HUES64 (cell line): ENCODE measurements around the gene PCDHB8.
"Not testable (repeated sequence)": the region's sequence is repeated elsewhere in the genome, so short reads cannot be mapped to it uniquely, and the experiment has no call there.

Experiments used
- H3K27ac ChIP-seq: 2 replicates; pipeline ENCODE4 v1.7.0; 2013; ENCODE audit warnings: low read depth, low read length, inconsistent platforms
- H3K27me3 ChIP-seq: 2 replicates; pipeline ENCODE4 v1.6.1; 2013; ENCODE audit warnings: mild to moderate bottlenecking, low read length; ENCODE audit not compliant: insufficient read depth
- H3K36me3 ChIP-seq: 2 replicates; pipeline ENCODE4 v1.6.1; 2013; ENCODE audit warnings: mild to moderate bottlenecking, low read length; ENCODE audit not compliant: insufficient read depth
- H3K4me1 ChIP-seq: 2 replicates; pipeline ENCODE4 v1.6.1; 2013; ENCODE audit warnings: mild to moderate bottlenecking, low read length, moderate library complexity; ENCODE audit not compliant: insufficient read depth
- H3K4me3 ChIP-seq: 2 replicates; pipeline ENCODE4 v1.5.1; 2013; ENCODE audit warnings: mild to moderate bottlenecking, low read length, moderate library complexity
- H3K9ac ChIP-seq: 2 replicates; pipeline ENCODE4 v1.6.1; 2013; ENCODE audit warnings: mild to moderate bottlenecking, low read depth, low read length
- H3K9me3 ChIP-seq: 2 replicates; pipeline ENCODE4 v1.6.1; 2013; ENCODE audit warnings: low read depth, low read length; ENCODE audit not compliant: insufficient read depth
- WGBS: fragments of 150-250, 120-280 bp; methylation state at CpG from one replicate; pipeline ENCODE4 v1.1.7; 2013; ENCODE audit warnings: missing lambda C conversion rate; 5-methylcytosine and 5-hydroxymethylcytosine counted together

The PCDHB8 gene

DNA sequence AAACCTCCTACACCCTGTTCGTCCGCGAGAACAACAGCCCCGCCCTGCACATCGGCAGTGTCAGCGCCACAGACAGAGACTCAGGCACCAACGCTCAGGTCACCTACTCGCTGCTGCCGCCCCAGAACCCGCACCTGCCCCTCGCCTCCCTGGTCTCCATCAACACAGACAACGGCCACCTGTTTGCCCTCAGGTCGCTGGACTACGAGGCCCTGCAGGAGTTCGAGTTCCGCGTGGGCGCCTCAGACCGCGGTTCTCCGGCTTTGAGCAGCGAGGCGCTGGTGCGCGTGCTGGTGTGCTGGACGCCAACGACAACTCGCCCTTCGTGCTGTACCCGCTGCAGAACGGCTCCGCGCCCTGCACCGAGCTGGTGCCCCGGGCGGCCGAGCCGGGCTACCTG lies 20.2 kb upstream of the PCDHB8 start:
- H3K4me3 ChIP-seq, H3K27me3 ChIP-seq, H3K9ac ChIP-seq, H3K4me1 ChIP-seq, H3K27ac ChIP-seq, H3K36me3 ChIP-seq: not testable (repeated sequence)
- WGBS: 95% methylated on average over 28 of the region's 38 CpGs
- H3K9me3 ChIP-seq: peaks cover 11% of the 10 kb centered on the region

GRCh38 chr5:141157901-141158300 lies 19.7 kb upstream of the PCDHB8 start:
- peaks cover 11% of the 10 kb centered on the region for H3K9me3 ChIP-seq
- 96% methylated on average over 22 of the region's 28 CpGs for WGBS
- H3K9ac ChIP-seq, H3K4me1 ChIP-seq, H3K4me3 ChIP-seq, H3K36me3 ChIP-seq, H3K27me3 ChIP-seq, H3K27ac ChIP-seq: not testable (repeated sequence)

- H3K9ac ChIP-seq: no peak within 1 kb of the TSS
Measured at GRCh38 chr5:141172381-141173204, 5.0 kb upstream of the PCDHB8 start, which contains the start of gene PCDHB7. Gene PCDHB7 (plus strand): TSS chr5:141172644. CDS start chr5:141172836, 192 bp downstream.

GRCh38 chr5:141174291-141175104 lies 3.1 kb upstream of the PCDHB8 start:
- 96% methylated on average over 76 of the region's 79 CpGs for WGBS
- H3K27me3 ChIP-seq, H3K4me1 ChIP-seq, H3K9ac ChIP-seq, H3K4me3 ChIP-seq, H3K27ac ChIP-seq, H3K36me3 ChIP-seq, H3K9me3 ChIP-seq: not testable (repeated sequence)

More at GRCh38 chr5:141172381-141173204, 5.0 kb upstream of the PCDHB8 start, which contains the start of gene PCDHB7:
- no peaks in the 10 kb centered on the region for H3K36me3 ChIP-seq
- no peak within 1 kb of the TSS for H3K27ac ChIP-seq
- H3K9me3 ChIP-seq: 0 out of 2 replicates have a peak, but pooled peaks cover 2% of the 10 kb centered on the region
- H3K27me3 ChIP-seq: no peaks in the 10 kb centered on the region
- H3K4me3 ChIP-seq: no peak within 1 kb of the TSS
- H3K4me1 ChIP-seq: no peaks in the 10 kb centered on the region
- WGBS: 75% methylated on average over 19 of the region's 20 CpGs

GRCh38 chr5:141175933-141176332 lies 1.7 kb upstream of the PCDHB8 start:
- 92% methylated on average over 1 of the region's 1 CpG for WGBS
- Histone ChIP-seq H3K27me3 (no peaks in the 10 kb centered on the region), H3K27ac (no peak overlapping the region), H3K9ac (no peak overlapping the region), H3K9me3 (no peaks in the 10 kb centered on the region), H3K4me1 (no peaks in the 10 kb centered on the region), H3K4me3 (no peak overlapping the region), H3K36me3 (no peaks in the 10 kb centered on the region)

DNA sequence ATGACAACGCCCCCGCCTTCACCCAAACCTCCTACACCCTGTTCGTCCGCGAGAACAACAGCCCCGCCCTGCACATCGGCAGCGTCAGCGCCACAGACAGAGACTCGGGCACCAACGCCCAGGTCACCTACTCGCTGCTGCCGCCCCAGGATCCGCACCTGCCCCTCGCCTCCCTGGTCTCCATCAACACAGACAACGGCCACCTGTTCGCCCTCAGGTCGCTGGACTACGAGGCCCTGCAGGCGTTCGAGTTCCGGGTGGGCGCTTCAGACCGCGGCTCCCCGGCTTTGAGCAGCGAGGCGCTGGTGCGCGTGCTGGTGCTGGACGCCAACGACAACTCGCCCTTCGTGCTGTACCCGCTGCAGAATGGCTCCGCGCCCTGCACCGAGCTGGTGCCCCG lies 1.8 kb downstream of the PCDHB8 start:
- not testable (repeated sequence) for H3K9me3 ChIP-seq, H3K4me3 ChIP-seq, H3K4me1 ChIP-seq, H3K9ac ChIP-seq, H3K36me3 ChIP-seq, H3K27ac ChIP-seq, H3K27me3 ChIP-seq
- 95% methylated on average over 26 of the region's 39 CpGs for WGBS

DNA sequence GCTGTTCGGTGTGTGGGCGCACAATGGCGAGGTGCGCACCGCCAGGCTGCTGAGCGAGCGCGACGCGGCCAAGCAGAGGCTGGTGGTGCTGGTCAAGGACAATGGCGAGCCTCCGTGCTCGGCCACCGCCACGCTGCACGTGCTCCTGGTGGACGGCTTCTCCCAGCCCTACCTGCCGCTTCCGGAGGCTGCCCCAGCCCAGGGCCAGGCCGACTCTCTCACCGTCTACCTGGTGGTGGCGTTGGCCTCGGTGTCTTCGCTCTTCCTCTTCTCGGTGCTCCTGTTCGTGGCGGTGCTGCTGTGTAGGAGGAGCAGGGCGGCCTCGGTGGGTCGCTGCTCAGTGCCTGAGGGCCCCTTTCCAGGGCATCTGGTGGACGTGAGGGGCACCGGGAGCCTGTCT lies 2.3 kb downstream of the PCDHB8 start:
- 94% methylated on average over 30 of the region's 32 CpGs for WGBS
- not testable (repeated sequence) for H3K4me3 ChIP-seq, H3K27me3 ChIP-seq, H3K9ac ChIP-seq, H3K27ac ChIP-seq, H3K9me3 ChIP-seq, H3K4me1 ChIP-seq, H3K36me3 ChIP-seq

GRCh38 chr5:141180313-141180712 lies 2.7 kb downstream of the PCDHB8 start:
- WGBS: 98% methylated on average over 1 of the region's 1 CpG
- no peak overlapping the region for H3K9ac ChIP-seq
- H3K4me3 ChIP-seq: no peak overlapping the region
- H3K4me1 ChIP-seq: no peaks in the 10 kb centered on the region
- H3K36me3 ChIP-seq: no peaks in the 10 kb centered on the region
- H3K9me3 ChIP-seq: peaks cover 7% of the 10 kb centered on the region; the same call in 1 of the 2 replicates
- no peak overlapping the region for H3K27ac ChIP-seq
- H3K27me3 ChIP-seq: no peaks in the 10 kb centered on the region

GRCh38 chr5:141182248-141182647 lies 4.7 kb downstream of the PCDHB8 start, which contains the start of gene PCDHB16:
Gene PCDHB16 (plus strand): TSS chr5:141182387. CDS start chr5:141182560, 173 bp downstream.
- 44% methylated on average over 13 of the region's 13 CpGs for WGBS
- H3K9me3 ChIP-seq: peaks cover 7% of the 10 kb centered on the region; the same call in 1 of the 2 replicates
- H3K4me3 ChIP-seq: peak within 1 kb of the TSS; percentile 55
- peak within 1 kb of the TSS; percentile 66 for H3K9ac ChIP-seq
- H3K36me3 ChIP-seq: no peaks in the 10 kb centered on the region
- H3K27me3 ChIP-seq: no peaks in the 10 kb centered on the region
- H3K4me1 ChIP-seq: no peaks in the 10 kb centered on the region
- no peak within 1 kb of the TSS for H3K27ac ChIP-seq

DNA sequence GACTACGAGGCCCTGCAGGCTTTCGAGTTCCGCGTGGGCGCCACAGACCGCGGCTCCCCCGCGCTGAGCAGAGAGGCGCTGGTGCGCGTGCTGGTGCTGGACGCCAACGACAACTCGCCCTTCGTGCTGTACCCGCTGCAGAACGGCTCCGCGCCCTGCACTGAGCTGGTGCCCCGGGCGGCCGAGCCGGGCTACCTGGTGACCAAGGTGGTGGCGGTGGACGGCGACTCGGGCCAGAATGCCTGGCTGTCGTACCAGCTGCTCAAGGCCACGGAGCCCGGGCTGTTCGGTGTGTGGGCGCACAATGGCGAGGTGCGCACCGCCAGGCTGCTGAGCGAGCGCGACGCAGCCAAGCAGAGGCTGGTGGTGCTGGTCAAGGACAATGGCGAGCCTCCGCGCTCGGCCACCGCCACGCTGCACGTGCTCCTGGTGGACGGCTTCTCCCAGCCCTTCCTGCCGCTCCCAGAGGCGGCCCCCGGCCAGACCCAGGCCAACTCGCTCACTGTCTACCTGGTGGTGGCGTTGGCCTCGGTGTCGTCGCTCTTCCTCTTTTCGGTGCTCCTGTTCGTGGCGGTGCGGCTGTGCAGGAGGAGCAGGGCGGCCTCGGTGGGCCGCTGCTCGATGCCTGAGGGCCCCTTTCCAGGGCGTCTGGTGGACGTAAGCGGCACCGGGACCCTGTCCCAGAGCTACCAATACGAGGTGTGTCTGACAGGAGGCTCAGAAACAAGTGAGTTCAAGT lies 6.7 kb downstream of the PCDHB8 start:
- not testable (repeated sequence) for H3K9me3 ChIP-seq, H3K27ac ChIP-seq, H3K4me3 ChIP-seq, H3K36me3 ChIP-seq, H3K27me3 ChIP-seq, H3K9ac ChIP-seq, H3K4me1 ChIP-seq
- WGBS: 94% methylated on average over 36 of the region's 69 CpGs
